Measurements from ENCODE around the gene HLA-DRA. TPM values are rescaled to one million over a fixed set of nuclear protein-coding genes. Genes with fewer than 3 reads are reported as not detected.

HLA-DRA gene
- total and polyA plus RNA-seq, 2 of the 8 experiments (the other 6 are each of a cell fraction or from before 2014, with no cell fraction given): 5.0 to 6.2 TPM

- Histone ChIP-seq H2AFZ (ENCODE audit: low read length) (no peak overlapping the region), H2BK15ac (ENCODE audit: low read length) (no peak overlapping the region), H3K79me1 (ENCODE audit: low read depth, low read length) (no peaks in the 10 kb centered on the region), H3K4me3 (ENCODE audit: extremely low read depth in 1 of 4, insufficient read depth in 2 of 4, low read depth in 3 of 4, low read length in 4 of 4) (no peak overlapping the region), H2BK120ac (replicated peaks; ENCODE audit: low read depth, low read length) (no peak overlapping the region), H3K56ac (replicated peaks; ENCODE audit: insufficient read length, low read depth, low read length) (no peak overlapping the region), H3K27me3 (replicated peaks in 1 of 4; ENCODE audit: control insufficient read depth in 3 of 4, extremely low read depth in 1 of 4, insufficient read depth in 3 of 4, low read length in 3 of 4) (no peaks in the 10 kb centered on the region), H3K23ac (ENCODE audit: insufficient read length) (no peak overlapping the region), H3K18ac (ENCODE audit: extremely low read depth, low read length) (no peak overlapping the region), H3K14ac (ENCODE audit: insufficient read length) (no peak overlapping the region), H3K4me1 (replicated peaks in 1 of 4; ENCODE audit: control insufficient read depth in 3 of 4, insufficient read depth in 4 of 4, low read length in 3 of 4) (no peaks in the 10 kb centered on the region), H3K4ac (replicated peaks; ENCODE audit: insufficient read length, low read depth, low read length) (no peak overlapping the region), H4K8ac (ENCODE audit: extremely low read depth, insufficient read depth, low read length) (no peak overlapping the region), H2BK20ac (ENCODE audit: low read length) (no peak overlapping the region), H3K36me3 (ENCODE audit: control insufficient read depth in 2 of 4, insufficient read depth in 4 of 4, low read length in 3 of 4) (no peaks in the 10 kb centered on the region), H4K5ac (ENCODE audit: insufficient read length, low read depth, low read length) (no peak overlapping the region), H2BK12ac (ENCODE audit: low read depth, low read length) (no peak overlapping the region), H2AK5ac (ENCODE audit: low read depth, low read length) (no peak overlapping the region), H4K20me1 (replicated peaks in 1 of 2; ENCODE audit: control insufficient read depth in 1 of 2, insufficient read depth in 2 of 2, low read length in 2 of 2) (no peaks in the 10 kb centered on the region), H2BK5ac (ENCODE audit: low read depth, low read length) (no peak overlapping the region), H3K23me2 (ENCODE audit: low read depth, low read length) (no peaks in the 10 kb centered on the region; the same call in 1 of the 2 replicates), H4K91ac (replicated peaks; ENCODE audit: insufficient read length, low read length) (no peak overlapping the region), H3K79me2 (ENCODE audit: control insufficient read depth in 1 of 2, insufficient read depth in 2 of 2, low read length in 2 of 2) (no peaks in the 10 kb centered on the region), H3K9ac (replicated peaks in 1 of 4; ENCODE audit: extremely low read depth in 1 of 4, low read depth in 3 of 4, low read length in 3 of 4) (no peak overlapping the region), H3K27ac (ENCODE audit: low read depth, low read length) (no peak overlapping the region), H3K9me3 (ENCODE audit: insufficient read depth in 2 of 2, low read depth in 1 of 2, low read length in 1 of 2) (0 out of 4 replicates have a peak, but pooled peaks cover 0 to 2% of the 10 kb centered on the region in 2 experiments), H3K4me2 (ENCODE audit: insufficient read depth in 1 of 2, low read depth in 2 of 2, low read length in 2 of 2) (no peak overlapping the region)
- 82% methylated on average over 5 of the region's 5 CpGs; no CpG with 5 or more reads in 1 of the 2 experiments for WGBS, 2 experiments (ENCODE audit: extremely low coverage in 1 of 2, insufficient coverage in 1 of 2, insufficient read length in 1 of 2, insufficient replicate concordance in 2 of 2, low coverage in 1 of 2, low lambda C conversion rate in 2 of 2, missing lambda C conversion rate in 1 of 2)
- POLR2A ChIA-PET (ENCODE audit: partially characterized antibody): no interaction called here
- TF ChIP-seq JUND (IDR thresholded peaks at IDR 0.05; ENCODE audit: low read length) (no peak), RXRA (IDR thresholded peaks at IDR 0.05; ENCODE audit: insufficient read depth, low read depth, low read length) (no peak), POU5F1 (IDR thresholded peaks at IDR 0.05; ENCODE audit: low read depth, low read length) (no peak)
- DNase-seq (ENCODE audit: low read depth in 1 of 2, low spot score in 2 of 2) (no peak), FAIRE-seq (no peak)
- CTCF ChIA-PET (ENCODE audit: partially characterized antibody): interaction anchor here (1.4 to 1.5 kb wide), 3 partner anchors 17 to 28 kb away, joined by 3 read pairs; no protein-coding TSS in a partner anchor
Observed at GRCh38 chr6:32461493-32461892, 21.8 kb downstream of the HLA-DRA start.

Data from H1 (cell line).